GM19438 (cell line): ENCODE results near the gene JPH3.
A peak's percentile ranks its signal among the peaks of the same experiment; 100 is the strongest.

ENCODE experiments used
- ATAC-seq: cut with Tn5 transposase; IDR thresholded peaks from one replicate; pipeline ENCODE4 v1.9.1; 2021; ENCODE audit warnings: low read depth; ENCODE audit not compliant: unreplicated experiment

The JPH3 gene

GRCh38 chr16:87691686-87692079 lies 89.4 kb downstream of the JPH3 start:
- ATAC-seq, result no peak

- ATAC-seq, result no peak
Observed at GRCh38 chr16:87692176-87692575, 89.9 kb downstream of the JPH3 start.

- ATAC-seq, result no peak
Observed at GRCh38 chr16:87692756-87693155, 90.4 kb downstream of the JPH3 start.

- no peak for ATAC-seq
Observed at GRCh38 chr16:87693827-87694226, 91.5 kb downstream of the JPH3 start.

DNA sequence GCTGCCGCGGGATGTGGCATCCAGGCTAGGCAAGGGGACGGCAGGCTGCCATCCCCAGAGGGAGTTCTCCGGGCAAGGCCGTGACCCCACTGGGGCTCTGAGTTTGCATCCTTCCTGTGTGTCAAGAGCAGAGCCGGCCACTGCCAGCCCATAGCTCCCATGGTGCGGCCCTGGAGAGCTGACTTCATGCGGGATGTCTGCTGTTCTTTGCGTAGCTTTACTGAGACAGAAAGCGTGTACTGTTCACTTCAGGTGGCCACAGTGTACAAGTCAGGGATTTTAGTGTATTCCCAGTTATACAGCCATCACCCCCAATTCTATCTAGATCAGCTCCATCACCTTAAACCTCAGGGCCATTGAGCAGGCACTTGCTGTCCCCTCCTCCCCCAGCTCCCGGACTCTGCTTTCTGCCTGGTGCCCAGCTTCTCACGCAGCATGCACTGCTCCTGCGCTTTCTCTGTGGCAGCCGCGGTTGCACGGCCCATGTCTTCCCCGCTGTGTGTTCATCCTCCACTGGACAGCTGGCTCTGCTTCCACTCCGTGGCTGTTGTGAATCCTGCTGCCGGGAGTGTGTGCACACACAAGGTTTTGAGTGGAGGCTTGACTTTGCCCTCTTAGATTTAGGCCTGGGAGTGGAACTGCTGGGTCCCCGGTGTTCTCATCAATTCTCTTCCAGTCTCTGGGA lies 92.3 kb downstream of the JPH3 start:
- ATAC-seq, result no peak

- ATAC-seq, result no peak
Observed at GRCh38 chr16:87695534-87695933, 93.2 kb downstream of the JPH3 start.

DNA sequence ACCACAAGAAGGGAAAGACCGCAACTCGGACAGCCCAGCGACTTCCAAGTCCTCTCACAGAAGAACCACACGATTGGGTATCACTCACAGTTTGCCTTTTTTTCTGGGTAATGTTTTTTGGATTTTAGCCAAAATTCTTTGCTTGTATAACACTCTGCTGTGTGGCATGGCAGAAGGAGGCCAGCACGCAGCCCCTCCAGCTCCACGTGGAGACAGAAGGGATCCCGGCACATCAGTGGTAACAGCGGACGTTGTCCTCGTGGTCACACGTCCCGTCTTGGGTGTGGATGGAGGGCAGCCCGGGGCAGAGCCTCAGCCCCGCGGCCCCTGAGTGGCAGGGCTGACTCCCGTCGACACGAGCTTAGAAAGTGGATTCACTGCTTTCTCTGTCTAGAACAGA lies 94.4 kb downstream of the JPH3 start:
- ATAC-seq, result no peak

GRCh38 chr16:87697256-87697655 lies 94.9 kb downstream of the JPH3 start:
- ATAC-seq, result no peak

GRCh38 chr16:87697792-87698191 lies 95.5 kb downstream of the JPH3 start:
- ATAC-seq, result no peak

DNA sequence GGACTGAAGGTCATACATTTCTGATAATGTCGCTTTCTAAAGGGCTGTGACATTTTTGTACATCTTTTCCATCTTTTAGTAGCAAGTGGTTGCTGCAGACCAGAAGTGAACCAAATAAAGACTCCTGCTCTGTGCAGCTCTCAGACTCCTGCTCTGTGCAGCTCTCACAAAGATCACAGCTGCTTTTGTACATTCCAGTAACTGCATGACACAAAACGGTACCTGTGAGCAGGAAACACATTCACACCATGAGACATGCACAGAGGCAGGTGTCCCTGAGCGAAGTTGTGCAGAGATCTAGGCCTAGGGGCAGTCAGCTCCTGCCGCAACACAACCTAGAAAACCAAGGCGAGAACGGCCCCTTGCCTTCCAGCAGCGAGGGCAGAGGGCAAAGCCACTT lies 95.9 kb downstream of the JPH3 start:
- ATAC-seq, result no peak

GRCh38 chr16:87698676-87699199 lies 96.4 kb downstream of the JPH3 start:
- ATAC-seq, result no peak

GRCh38 chr16:87700406-87701077 lies 98.2 kb downstream of the JPH3 start:
- ATAC-seq, result no peak

- ATAC-seq, result no peak
Observed at GRCh38 chr16:87701078-87701460, 98.8 kb downstream of the JPH3 start.

- no peak for ATAC-seq
Observed at GRCh38 chr16:87701505-87701921, 99.2 kb downstream of the JPH3 start.

GRCh38 chr16:87702325-87702811 lies 100.1 kb downstream of the JPH3 start:
- ATAC-seq, result peak; percentile 82

- no peak for ATAC-seq
Observed at GRCh38 chr16:87703071-87703470, 100.8 kb downstream of the JPH3 start.

DNA sequence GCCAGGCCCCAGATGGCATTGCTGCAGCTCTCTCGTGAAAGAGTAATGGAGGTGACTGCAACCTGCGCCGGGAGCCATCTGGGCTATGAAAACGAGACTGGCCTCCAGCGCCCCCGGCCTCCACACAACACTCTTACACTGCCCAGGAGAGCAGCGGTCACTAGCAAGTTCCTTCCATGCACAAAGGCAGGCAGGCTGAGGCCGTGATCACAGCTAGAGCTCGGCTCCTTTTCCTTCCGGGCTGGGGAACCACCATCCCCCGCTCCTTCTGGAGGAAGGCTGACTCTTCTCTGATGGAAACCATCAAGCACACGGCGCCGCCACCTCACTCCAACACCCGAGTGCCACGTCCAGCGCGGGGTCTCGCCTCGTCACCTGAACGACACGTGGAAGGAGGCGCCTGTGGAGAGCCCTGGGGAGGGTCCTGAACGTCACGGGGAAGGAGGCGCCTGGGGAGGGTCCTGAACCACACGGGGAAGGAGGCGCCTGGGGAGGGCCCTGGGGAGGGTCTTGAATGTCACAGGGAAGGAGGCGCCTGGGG lies 101.6 kb downstream of the JPH3 start:
- ATAC-seq, result no peak

GRCh38 chr16:87704754-87705353 lies 102.5 kb downstream of the JPH3 start:
- ATAC-seq, result no peak

DNA sequence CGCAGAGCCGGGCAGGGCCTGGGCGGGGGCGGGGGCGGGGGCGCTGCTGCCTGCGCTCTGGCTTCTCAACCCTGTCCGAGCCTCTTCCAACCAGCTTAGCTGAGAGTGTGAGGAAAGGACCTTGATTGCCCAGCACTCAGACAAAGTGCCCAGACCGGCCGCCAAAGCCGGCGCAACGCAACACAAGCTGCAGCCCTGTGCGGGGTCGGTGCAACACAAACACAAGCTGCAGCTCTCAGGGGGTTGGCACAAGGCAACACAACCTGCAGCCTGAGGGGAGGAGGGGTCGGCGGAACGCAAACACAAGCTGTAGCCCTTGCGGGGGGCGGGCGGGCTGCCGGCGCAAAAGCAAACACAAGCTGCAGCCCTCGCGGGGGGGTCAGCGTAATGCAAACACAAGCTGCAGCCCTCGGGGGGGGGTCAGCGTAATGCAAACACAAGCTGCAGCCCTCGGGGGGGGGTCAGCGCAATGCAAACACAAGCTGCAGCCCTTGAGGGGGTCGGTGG lies 103.5 kb downstream of the JPH3 start:
- ATAC-seq, result no peak

- no peak for ATAC-seq
Observed at GRCh38 chr16:87706278-87707000, 104.1 kb downstream of the JPH3 start.
